Jurkat, Clone E6-1 (cell line): ENCODE results near the gene OBSL1.

Source experiments
- DNase-seq: peaks from one replicate; pipeline ENCODE4 v3.0.0-alpha.2; 2011; ENCODE audit warnings: low read depth, low spot score
- H3K4me3 ChIP-seq: 2 replicates; pipeline ENCODE4 v1.5.1; 2011; ENCODE audit warnings: mild to moderate bottlenecking, low read length, control low read depth, moderate library complexity

Gene OBSL1

GRCh38 chr2:219598308-219599078 is 27.2 kb upstream of the OBSL1 start:
- DNase-seq, result no peak
- peak overlapping the region; percentile 87 for H3K4me3 ChIP-seq

GRCh38 chr2:219597552-219598307 is 26.4 kb upstream of the OBSL1 start, which contains the start of gene STK11IP:
Gene STK11IP (plus strand): TSS chr2:219597857. CDS start chr2:219598120, 263 bp downstream.
- DNase-seq, result peak; percentile 84
- peak within 1 kb of the TSS; percentile 87 for H3K4me3 ChIP-seq

DNA sequence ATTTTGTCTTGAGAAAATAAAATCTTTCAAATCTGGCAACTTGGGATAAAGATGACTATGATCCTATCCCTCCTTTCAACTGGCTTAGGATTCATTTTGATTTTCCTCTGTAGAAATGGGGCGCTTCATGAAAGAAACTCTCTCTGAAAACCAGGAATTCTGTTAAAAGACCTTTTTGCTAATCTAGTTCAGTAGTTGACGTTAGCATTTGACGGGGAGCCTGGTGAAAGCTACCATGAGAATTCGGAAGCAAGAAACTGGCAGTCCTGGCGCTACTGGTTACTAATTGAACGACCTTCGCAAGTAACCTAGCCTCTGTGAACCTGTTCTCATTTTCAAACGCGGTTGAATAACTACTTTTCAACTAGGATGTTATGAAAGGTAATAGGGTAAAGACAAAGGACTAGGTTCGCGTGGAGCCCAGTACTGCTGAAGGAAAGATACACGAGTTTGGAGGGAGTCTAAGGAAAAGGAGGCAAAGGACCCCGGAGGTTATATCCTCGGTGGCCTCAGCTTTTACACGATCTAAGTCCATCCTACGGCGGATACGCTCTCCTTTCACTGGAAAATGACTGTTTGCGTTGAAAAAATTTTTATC is 25.7 kb upstream of the OBSL1 start:
- H3K4me3 ChIP-seq, result peak overlapping the region; percentile 87
- no peak for DNase-seq

GRCh38 chr2:219595256-219595655 is 23.9 kb upstream of the OBSL1 start:
- DNase-seq, result no peak
- no peak overlapping the region for H3K4me3 ChIP-seq

GRCh38 chr2:219593154-219593553 is 21.8 kb upstream of the OBSL1 start:
- no peak overlapping the region for H3K4me3 ChIP-seq
- DNase-seq, result no peak

DNA sequence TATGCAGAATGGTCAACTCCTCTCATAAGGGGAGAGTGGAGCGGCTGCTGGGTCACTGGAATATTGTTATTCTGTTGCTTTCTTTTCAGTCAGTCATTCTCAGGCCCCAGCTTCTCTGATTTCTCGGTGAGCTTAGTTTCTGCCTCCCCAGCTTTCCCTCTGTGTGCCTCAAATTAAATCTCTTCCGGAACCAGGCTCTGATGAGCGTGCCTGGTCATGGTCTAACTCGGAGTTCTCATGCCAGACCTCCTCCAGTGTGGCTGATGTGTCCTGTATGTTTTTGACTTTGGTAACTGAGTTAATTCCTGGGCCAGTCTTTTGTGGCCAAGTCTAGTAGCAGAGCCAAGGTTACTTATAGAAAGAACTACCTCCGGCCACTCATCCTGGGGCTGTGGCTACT is 21.4 kb upstream of the OBSL1 start:
- DNase-seq, result no peak
- no peak overlapping the region for H3K4me3 ChIP-seq

- no peak for DNase-seq
- H3K4me3 ChIP-seq, result no peak overlapping the region
These were observed 19.8 kb upstream of the OBSL1 start for GRCh38 chr2:219591091-219591490.

- DNase-seq, result no peak
- no peak overlapping the region for H3K4me3 ChIP-seq
These were observed 10.0 kb upstream of the OBSL1 start for GRCh38 chr2:219581346-219581745.

- H3K4me3 ChIP-seq, result no peak overlapping the region
- DNase-seq, result no peak
These were observed 7.7 kb upstream of the OBSL1 start for GRCh38 chr2:219578811-219579613.

GRCh38 chr2:219576505-219577388 is 5.4 kb upstream of the OBSL1 start:
- DNase-seq, result no peak
- no peak overlapping the region for H3K4me3 ChIP-seq

- no peak for DNase-seq
- H3K4me3 ChIP-seq, result no peak overlapping the region
These were observed 4.5 kb upstream of the OBSL1 start for GRCh38 chr2:219575566-219576504.

DNA sequence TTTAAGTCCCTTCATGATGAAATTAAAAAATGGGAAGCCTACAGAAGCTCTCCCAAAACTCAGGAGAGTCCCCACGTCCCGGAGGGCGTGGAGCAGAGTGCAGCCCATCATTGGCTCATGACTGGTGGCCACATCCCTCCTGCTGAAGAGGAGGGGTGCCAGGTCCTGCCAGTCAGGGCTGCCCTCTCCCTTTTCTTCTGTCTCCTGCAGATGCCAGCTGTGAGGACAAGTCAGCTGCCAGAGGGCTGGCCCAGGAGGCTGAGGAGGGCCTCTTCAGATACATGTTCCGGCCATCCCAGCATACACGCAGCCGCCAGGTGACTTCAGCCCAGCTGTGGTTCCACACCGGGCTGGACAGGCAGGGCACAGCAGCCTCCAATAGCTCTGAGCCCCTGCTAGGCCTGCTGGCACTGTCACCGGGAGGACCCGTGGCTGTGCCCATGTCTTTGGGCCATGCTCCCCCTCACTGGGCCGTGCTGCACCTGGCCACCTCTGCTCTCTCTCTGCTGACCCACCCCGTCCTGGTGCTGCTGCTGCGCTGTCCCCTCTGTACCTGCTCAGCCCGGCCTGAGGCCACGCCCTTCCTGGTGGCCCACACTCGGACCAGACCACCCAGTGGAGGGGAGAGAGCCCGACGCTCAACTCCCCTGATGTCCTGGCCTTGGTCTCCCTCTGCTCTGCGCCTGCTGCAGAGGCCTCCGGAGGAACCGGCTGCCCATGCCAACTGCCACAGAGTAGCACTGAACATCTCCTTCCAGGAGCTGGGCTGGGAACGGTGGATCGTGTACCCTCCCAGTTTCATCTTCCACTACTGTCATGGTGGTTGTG is 3.4 kb upstream of the OBSL1 start:
- H3K4me3 ChIP-seq, result no peak overlapping the region
- DNase-seq, result no peak

DNA sequence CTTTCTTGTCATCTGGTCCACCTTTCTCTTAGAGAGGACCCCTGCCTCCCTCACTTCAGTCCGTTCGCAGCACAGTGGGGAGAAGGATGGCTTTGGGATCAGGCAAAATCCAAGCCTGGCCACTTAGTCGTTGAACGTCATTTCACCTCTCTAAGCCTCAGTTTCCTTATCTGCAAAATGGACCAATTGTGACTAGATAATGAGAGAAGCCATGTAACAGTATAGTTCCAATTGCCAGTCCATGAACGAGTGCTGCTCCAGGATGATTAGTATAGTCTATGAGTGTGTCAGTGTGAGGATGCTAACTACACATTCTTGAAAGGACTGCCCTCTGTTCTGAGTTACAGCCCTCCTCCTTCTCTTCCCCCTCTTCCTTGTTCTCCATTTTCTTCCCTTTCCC is 1.8 kb upstream of the OBSL1 start:
- H3K4me3 ChIP-seq, result no peak overlapping the region
- no peak for DNase-seq

- no peak within 1 kb of the TSS for H3K4me3 ChIP-seq
- no peak for DNase-seq
These were observed 1.1 kb upstream of the OBSL1 start, which contains the start of gene INHA for GRCh38 chr2:219572237-219573001. Gene INHA (plus strand): TSS chr2:219572310. CDS start chr2:219572375, 65 bp downstream.

- no peak for DNase-seq
- H3K4me3 ChIP-seq, result no peak overlapping the region
These were observed 422 bp downstream of the OBSL1 start for GRCh38 chr2:219570924-219571310.
